ELR (cell line): Measurements from ENCODE around the gene TMEM273.
A peak's percentile ranks its signal among the peaks of the same experiment; 100 is the strongest.
"Not testable (repeated sequence)": the region's sequence is repeated elsewhere in the genome, so short reads cannot be mapped to it uniquely, and the experiment has no call there.

ENCODE experiments used
- DNase-seq: peaks from one replicate; pipeline ENCODE4 v3.0.0-alpha.2; 2015; ENCODE audit warnings: low read depth

The TMEM273 gene

DNA sequence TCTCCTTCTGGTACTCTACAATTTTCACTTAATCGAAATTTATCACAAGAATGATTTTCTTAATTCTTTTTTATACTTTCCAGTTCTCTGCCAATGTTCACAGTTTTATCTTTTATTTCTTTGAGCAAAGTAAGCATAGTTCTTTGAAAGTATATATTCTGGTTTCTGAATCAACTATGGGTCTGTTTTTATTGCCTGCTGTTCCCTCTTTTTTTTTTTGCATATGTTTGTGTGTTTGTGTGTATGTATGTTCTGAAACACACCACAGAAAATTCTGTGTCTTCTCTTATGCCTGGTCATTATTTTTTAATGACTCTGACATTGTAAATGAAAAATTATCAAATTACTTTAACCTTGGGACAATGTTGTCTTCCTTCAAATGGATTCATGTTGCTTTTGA is 15.9 kb upstream of the TMEM273 start:
- DNase-seq: no peak

DNA sequence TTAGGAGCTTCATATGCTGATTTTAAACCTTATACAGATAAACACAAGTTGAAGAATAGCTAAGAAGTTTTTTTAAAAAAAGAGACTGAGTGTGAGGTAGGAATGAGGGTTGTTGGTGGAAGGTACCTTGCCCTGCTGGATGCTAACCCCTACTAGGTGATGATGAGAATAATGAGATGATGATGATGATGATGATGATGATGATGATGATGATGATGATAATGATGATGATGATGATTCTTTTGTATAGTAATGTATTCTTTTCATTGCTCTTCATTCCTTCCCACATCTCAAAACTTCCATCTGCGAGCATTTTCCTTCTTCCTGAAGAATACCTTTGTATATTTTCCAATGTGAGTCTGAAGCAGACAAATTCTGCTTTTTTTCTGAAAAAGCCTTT is 14.1 kb upstream of the TMEM273 start:
- no peak for DNase-seq

DNA sequence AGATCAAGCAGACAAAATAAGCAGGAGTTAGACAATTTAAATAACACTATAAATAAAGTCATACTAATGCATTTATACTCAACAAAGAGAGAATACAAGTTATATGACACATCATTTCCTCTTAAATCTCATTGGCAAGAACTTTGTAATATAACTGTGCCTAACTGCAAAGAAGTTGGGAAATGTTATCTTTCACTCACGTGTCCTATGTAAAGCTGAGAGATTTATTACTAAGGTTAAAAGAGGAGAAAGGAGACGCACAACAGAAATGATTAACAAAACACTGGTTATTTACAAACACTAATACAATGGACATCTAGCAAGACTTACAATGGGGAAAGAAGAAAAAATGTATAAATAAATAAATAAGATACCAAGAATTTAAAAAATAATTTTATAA is 12.7 kb upstream of the TMEM273 start:
- peak; percentile 5 for DNase-seq

DNA sequence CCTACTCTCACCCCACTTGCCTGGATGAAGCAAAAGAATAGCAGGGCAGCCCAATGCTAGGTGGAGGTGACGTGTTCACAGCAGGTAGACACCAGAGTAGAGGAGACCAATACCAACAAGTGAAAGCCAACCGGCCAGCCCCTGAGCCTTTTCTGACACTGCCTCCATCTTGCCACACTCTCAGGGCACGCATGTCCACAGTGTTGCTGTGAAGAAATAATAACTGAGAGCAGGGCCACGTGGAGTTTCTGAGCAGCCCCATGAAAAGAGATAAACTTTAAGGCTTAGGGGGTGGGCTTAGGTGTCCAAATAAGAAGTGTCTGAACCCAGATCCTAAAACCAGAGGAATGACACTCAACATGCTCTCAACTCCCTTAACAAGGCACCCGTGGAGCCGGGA is 9.0 kb upstream of the TMEM273 start:
- no peak for DNase-seq

DNA sequence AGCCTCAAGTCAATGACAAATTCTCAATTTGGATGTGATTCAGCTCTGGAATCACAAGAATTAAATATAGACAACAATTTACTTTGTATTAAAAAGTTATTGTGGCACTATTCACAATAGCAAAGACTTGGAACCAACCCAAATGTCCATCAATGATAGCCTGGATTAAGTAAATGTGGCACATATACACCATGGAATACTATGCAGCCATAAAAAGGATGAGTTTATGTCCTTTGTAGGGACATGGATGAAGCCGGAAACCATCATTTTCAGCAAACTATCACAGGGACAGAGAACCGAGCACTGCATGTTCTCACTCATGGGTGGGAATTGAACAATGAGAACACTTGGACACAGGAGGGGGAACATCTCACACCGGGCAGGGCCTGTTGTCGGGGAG is 7.7 kb upstream of the TMEM273 start:
- DNase-seq: not testable (repeated sequence)

DNA sequence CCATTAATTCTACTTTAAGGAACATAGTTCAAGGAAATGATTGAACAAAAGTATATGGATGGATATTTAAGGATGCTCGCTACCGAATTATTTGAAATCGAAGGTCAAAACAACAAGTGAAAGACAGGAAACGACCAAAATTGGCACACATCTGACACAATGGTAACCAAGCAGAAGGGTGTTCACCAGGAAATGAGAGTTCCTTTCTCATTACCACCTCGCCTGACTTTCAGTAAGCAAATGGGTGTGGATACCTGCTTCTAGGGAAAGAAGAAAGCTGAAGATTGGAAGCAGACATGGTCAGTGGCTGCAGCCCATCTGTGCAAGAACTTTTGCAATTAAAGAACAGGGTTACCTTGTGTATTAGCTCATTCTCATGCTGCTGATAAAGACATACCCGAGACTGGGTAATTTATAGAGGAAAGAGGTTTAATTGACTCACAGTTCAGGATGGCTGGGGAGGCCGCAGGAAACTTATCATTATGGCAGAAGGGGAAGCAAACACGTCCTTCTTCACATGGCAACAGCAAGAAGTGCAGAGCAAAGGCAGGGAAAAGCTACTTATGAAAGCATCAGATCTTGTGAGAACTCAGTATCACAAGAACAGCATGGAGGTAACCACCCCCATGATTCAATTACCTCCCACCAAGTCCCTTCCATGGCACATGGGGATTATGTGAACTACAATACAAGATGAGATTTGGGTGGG is 6.2 kb upstream of the TMEM273 start:
- DNase-seq: no peak

DNA sequence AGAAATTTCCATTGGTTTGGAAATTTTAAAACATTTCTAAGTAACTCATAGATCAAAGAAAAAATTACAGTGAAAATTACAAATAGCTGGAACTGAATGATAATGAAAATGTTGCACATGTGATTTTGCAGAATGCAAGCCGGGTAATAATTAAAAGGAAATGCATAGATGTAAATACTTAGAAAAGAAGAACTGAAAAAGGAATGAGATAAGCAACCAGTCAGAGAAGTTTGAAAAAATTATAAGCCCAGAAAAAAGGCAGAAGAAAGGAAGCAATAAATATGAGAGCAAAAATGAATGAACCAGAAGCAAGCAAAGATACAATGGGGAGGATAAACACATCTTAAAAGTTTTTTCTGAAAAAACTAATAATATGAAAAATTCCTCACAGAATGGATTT is 3.2 kb upstream of the TMEM273 start:
- no peak for DNase-seq

DNA sequence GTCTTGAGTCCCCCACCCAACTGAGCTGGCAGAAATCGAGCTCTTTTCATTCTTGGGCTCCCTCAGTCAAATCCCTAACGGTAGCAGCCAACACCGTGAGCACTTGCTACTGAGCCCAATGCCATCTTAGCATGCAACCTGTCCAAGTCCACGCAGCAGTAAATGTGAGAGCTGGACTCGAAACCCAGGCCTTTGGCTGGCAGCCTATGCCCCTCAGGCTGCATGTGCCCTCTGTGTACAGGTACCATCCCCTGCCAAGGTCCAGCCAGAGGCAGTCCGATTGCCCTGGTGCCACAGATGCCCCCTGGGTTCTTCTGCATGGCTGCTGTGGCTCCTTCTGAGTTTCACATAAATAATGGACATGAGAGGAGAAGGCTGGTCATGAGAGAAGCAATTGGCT is 1.2 kb upstream of the TMEM273 start:
- DNase-seq: no peak

DNA sequence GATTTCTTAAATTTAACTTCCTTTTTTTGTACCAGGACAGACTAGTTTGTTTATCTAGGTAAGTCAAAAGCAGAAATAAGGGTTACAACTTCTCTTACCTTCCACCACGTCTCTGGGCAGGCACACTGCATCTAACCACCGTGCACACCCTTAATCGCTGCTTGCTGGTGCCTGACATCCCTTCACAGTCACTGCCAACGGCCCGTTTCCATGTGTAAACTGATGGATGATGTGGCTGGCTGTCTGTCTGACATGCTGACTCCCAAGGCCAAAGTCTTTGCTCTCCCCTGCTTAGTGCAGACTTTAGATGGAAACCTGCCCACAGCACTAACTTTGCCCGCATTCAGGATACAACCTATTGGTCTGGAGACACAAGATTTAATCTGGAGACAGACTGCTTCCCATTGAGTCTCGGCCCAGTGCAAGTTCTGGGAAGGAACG is 1.1 kb downstream of the TMEM273 start:
- DNase-seq: no peak

DNA sequence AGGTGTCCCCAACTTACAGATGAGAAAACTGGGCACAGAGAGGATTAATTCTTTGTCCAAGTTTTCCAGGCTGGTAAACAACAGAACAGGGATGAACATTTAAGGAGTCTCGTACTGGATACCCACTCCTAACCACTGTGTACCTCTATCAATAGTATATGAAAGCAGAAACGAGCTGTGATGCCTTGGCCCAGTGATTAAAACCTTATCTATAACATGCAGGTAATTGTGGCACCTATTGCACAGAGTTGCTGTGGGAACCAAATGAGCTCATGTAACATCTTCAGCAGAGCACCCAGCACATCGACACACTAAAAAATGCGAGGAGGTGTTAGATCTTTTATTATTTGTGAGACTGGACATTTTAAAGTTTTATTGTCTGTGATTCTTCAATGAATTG is 1.6 kb downstream of the TMEM273 start:
- no peak for DNase-seq

DNA sequence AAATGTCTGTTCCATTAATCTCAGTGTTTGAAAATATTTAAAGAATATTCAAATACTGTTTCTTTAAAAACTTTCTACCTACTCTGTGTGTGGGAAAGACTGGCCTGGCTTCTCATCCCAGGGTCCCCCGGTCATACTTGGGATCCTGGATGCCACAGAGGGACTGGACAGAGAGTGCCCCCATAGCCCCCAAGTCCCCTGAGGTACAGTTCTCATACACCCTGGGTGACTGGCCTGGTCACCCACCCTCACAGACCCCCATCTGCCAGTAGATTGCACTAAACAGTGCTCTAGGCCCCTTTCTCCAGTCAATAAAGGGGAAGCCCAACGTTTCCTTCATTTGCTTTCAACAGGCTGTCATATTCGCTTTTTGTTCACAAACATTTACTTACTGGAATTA is 3.0 kb downstream of the TMEM273 start:
- DNase-seq: no peak

DNA sequence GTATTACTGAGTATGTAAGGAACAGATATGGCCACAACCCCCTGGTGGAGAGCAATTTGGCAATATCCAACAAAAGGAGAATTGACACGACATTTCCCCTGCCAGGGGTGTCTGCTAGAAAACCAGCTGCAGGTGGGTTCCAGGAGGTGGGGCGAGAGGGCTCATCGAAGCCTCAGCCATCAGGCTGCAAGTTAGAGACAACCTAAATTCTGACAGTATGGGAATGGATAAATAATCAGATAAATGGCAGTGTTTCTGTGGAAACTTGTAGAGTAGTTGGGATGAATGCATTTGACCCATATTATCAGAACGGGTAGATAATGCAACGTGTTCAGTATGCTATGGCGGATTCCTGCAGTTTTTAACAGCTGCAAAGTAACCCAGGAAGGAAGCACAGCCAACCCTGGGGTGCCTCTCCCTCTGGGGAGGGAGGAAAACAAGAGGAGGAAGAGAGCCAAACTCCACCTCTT is 3.5 kb downstream of the TMEM273 start:
- DNase-seq: no peak

DNA sequence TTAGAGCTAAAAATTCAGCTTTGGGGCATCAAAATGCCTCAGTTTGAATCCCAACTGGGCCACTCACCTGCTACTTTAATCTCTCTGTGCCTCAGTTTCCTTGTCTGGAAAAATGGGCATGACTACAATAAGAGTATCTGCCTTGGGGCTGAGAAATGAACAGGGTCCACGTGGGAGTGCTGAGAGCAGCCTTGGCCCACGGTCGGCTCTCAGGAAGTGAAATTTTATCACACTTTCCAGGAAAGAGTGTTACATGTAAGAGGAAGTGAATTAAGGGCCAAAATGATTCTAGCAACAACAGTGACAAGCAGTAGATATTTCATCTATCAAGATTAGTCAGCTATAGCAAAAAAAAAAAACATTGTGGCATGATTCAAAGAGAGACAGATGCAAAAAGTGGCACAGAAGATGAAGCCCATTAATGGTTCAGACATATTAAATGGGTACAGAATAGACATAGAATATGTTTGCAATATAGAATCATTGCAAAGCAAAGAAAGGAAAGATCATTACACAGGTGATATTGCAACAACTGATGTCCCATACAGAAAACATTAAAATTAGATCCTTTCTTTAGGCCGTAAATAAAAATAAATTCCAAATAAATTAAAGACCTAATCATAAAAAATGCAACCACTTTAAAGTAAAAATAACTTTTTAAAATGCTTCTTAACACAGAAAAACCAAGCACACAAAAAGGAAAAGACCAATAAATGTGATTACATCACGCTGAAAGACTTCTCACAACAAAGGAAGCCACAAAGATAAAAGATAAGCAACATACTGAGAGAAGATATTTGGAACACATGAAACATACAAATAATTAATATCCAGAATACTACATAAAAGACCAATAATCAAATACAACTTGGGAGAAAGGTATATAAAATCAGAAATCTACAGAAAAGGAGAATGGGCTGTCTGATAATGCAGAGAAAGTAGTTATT is 4.3 kb downstream of the TMEM273 start:
- DNase-seq: no peak

DNA sequence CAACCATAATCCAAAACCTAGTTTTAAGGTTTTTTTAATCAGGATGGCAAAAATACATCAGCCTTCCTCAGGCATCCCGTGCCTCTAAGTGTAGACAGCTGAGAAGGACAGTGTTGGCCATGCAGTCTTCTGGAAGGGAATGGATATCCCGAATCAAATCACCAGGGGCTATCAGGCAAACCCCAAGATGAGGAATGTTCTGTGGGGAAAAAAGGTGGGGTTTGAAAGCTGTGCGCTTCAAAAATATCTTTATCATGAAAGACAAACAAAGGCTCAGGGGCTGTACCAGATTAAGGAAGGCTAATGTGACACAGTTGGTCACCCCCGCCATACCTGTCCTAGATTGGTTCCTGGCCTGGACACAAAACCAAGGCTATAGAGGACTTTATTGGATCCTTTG is 5.4 kb downstream of the TMEM273 start:
- no peak for DNase-seq

DNA sequence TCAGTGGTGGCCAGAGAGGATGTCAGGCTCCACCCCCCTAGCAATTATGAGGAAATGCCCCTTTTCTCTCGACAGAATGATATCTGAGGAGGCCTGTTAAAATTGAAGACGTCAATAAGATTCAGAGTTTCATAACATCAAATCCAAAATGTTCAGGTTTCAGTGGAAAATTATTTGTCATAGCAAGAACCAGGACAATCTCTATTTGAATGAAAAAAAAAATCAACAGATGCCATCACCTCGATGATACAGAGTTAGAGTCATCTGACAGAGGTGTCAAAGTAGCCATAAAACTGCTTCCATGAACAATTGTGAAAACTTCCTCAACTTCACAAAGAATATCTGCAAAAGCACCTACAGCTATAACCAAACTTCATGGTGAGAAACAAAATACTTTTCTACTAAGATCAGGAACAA is 7.7 kb downstream of the TMEM273 start:
- no peak for DNase-seq

DNA sequence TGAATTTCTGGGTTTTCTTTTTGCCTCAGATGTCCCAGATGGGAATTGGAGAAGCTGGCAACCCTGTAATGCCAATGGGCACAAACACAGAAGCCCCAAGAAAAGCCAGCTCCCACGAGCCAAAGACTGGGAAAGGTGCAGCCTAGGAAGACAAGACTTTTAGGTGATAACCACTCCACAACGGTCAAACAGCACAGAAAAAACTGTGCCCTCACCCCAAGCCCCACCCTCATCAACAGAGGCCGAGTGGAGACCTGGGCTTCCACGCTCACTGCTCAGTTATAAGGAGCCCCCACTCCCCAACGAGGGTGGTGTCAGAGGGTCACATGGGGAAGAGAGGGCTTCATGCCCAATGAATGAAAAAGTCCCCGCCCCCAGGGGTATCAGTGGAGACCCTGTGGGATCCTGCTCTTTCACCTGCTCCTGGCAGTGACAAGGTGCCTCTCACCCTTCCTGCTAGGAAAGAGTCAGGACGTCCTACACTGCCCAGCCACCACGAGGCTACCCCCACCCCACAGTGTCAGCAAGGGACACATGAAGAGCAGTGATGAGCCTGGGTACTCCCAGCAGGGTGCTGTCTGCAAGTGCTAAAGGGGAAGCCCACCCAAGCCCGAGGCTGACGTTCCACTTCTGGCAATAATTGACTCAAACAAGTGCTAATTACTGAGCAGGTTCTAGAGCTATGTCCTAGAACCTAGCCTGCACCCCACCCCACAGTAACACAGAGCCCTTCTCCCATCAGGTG is 8.3 kb downstream of the TMEM273 start:
- no peak for DNase-seq

DNA sequence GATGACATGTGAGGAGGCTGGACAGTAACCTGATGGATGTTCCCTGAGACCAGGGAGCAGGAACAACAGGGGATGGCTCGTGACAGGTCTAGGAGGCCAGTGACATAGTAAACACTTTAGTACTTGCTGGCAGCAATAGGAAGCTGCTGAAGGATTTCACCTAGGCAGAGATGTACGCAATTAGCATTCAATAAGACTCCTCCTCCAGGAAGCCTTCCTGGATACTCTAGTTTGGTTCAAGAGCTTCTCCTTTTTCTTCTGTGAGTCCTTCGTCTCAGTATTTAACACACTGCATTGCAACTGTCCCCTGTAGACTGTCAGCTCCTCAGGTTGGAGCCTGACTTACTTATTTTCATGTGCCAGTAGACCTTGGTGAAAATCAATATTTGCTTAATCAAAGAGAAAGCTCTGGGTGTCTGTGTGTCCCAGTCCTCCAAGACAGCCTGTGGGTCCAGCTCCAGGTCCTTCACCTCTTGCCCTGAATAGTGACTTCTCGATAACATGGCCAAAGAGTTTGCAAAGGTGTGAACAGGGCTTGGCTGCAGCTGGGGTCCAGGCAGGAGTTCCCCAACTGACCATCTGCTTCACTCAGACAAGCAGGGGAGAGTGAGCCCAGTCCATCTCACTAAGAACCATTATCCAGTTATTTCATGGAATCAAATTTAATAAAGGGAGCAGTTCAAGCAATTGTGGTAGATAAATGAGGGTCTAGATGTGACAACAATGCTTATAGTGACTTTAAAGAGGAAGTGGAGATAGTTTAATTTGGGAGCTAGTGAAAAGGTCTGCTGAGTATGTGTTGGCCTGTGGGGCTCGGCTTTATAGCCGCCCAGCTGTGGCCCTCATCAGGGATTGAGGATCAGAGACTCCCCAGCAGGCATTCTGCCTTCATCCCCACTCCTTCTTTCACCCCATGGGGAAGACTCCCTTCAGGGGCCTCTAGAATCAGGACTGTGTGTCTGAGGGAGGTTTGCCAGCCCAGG is 9.4 kb downstream of the TMEM273 start:
- no peak for DNase-seq

DNA sequence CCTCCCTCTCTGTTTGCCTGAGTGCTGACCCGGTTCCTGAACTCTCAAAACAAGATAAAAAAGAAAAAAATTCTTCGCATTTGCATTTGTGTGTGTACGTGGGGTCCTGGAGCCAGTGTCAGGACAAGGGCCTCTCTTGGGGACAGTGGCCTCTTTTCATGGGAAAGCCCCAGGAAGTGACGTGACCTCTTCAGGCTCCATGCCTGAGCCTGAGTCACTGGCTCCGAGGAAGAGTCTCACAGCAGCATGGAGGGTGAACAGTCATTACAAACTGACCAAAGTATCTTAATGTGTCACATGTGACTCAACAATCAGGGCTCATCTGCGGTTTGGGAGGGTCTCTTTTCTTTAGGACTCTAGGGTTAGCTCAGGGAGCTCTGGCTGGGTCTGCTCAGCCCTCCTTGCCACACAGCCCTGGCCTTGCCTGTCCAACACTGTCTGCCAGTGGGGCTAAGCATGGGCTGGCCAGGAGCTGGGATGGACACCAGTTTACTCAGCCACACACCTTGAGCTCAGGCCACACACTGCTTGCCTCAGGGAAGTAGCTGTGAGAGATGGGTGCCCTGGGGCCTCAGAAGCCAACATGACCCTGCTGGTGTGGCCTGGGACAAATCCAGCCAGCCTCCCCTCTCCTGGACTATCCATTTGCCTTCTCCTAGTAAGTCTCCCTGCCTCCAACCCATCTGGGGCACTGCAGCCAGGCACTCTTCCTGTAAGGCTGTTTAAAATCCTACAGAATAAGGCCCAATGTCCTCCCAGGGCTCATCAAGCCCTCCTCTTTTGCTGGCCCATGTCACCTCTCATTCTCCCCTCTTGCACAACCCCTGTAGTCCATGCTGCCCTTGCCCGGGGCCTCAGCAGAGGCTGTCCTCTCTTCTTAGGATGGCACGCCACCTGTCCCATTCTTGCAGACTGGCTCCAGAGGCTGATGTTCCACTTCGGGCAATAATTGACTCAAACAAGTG is 10.5 kb downstream of the TMEM273 start:
- peak; percentile 97 for DNase-seq

DNA sequence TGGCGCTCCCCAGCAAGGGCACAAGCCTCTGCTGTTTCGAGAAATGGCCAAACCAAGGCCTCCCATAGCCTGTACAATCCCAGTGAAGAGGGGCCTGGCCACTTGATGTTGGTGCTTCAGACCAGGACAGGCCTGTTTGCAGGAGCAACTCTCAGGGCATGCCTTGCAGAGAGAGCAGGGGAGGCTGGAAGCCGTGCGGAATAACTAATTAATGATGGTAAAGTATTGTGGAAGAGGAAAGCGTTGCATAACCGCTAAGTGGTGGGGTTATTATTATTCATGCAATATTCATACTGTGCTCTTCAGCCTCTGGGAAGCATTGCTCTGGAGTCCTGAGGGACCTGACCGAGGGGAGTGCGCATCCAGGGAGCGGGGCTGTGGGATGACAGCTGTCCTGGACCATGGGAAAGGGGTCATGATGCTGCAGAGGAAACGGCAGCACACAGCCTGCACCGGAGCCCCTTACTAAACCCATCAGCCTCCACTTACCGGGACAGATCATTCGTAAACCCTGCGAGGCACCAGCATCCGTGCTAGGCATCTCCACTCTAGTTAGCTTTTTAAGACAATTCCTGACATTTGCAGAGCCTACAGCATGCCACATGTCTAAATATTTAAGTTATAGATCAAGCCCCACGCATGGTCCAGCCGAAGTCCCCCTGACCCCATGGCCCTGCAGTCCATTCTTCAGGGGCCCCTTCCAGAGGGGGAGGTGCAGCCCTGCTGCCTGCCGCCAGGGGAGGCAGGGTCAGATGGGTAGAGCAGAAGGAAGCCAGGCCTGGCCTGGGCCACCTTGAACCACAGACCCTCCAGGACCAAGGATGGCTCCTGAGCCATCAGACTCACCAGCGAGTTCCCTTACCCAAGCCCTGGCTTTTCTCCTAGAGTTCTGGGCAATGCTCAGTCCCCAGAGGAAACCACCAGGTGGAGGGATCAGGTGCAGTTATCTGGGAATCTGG is 11.6 kb downstream of the TMEM273 start:
- no peak for DNase-seq
